Tibial nerve (tissue), 3 donors: Measurements from ENCODE around the gene TCF4.

Source experiments
- POLR2A ChIP-seq, 2 donors: fragments of 450-650 bp; IDR thresholded peaks; one replicate each; pipeline ENCODE4 v1.6.1; 2017; ENCODE audit warnings: antibody characterized with exemption in 2 of 2, mild to moderate bottlenecking in 2 of 2, moderate library complexity in 2 of 2
- TF ChIP-seq, protein P1 (sequence below), 5 experiments: fragments of 200-600 bp in 3 of 5; fragments of 450-650 bp in 2 of 5; sonication (generic) in 3 of 5; IDR thresholded peaks; one replicate each; pipeline ENCODE4 v1.5.1; 2016 to 2019; ENCODE audit warnings: antibody characterized with exemption in 5 of 5, mild to moderate bottlenecking in 3 of 5, moderate library complexity in 2 of 5

DNA sequence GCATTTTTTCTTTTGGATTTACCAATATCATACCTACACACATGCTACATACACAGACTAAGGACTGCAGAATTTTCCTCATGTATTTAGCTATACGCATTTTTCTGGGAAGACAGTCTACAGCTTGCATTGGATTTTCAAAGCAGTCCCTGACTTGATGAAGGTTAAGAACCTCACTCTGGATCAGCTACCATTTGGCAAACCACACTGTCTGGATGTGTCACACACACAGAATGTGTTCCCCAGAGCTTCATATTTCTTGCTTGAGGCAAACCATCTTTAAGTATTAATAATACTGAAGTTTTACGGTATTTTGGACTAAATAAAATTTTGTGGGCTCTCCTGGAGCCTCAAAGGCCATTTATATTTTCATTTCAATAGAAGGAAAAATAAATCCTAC lies 102.3 kb downstream of the TCF4 start:
- TF ChIP-seq, protein P1, sequence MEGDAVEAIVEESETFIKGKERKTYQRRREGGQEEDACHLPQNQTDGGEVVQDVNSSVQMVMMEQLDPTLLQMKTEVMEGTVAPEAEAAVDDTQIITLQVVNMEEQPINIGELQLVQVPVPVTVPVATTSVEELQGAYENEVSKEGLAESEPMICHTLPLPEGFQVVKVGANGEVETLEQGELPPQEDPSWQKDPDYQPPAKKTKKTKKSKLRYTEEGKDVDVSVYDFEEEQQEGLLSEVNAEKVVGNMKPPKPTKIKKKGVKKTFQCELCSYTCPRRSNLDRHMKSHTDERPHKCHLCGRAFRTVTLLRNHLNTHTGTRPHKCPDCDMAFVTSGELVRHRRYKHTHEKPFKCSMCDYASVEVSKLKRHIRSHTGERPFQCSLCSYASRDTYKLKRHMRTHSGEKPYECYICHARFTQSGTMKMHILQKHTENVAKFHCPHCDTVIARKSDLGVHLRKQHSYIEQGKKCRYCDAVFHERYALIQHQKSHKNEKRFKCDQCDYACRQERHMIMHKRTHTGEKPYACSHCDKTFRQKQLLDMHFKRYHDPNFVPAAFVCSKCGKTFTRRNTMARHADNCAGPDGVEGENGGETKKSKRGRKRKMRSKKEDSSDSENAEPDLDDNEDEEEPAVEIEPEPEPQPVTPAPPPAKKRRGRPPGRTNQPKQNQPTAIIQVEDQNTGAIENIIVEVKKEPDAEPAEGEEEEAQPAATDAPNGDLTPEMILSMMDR (IDR thresholded peaks at IDR 0.05) = no peak
- no peak for TF ChIP-seq POLR2A (IDR thresholded peaks at IDR 0.05)
